Colonic mucosa (tissue), 4 donors: Measurements from ENCODE around the gene ADAMTSL1. TPM values are rescaled to one million over a fixed set of nuclear protein-coding genes. Genes with fewer than 3 reads are reported as not detected.

ENCODE experiments used
- DNase-seq: peaks from one replicate; pipeline ENCODE4 v3.0.0-alpha.2; 2020
- H3K27ac ChIP-seq: fragments of 200-600 bp; one replicate; pipeline ENCODE4 v1.8.0; 2021
- H3K27me3 ChIP-seq: fragments of 200-600 bp; one replicate; pipeline ENCODE4 v1.8.0; 2021
- H3K36me3 ChIP-seq: fragments of 200-600 bp; one replicate; pipeline ENCODE4 v1.8.0; 2021
- H3K4me1 ChIP-seq: fragments of 200-600 bp; one replicate; pipeline ENCODE4 v1.8.0; 2021; ENCODE audit warnings: mild to moderate bottlenecking
- H3K4me3 ChIP-seq: fragments of 200-600 bp; one replicate; pipeline ENCODE4 v1.8.0; 2021
- H3K9ac ChIP-seq, 2 donors: one replicate each; pipeline ENCODE4 v1.7.0; 2013; ENCODE audit warnings: control low read depth in 2 of 2, low read depth in 2 of 2, low read length in 2 of 2
- H3K9me3 ChIP-seq: fragments of 200-600 bp; one replicate; pipeline ENCODE4 v1.8.0; 2021
- intact Hi-C: fragments of 100-400 bp; cut with DNase I; formaldehyde crosslinking; loops from one replicate; pipeline ENCODE4 v1.14.1; 2022
- total RNA-seq, 2 donors: library from RNA; stranded (reverse); fragmentation: NEBNext Ultra II Directional in 1 of 2; extraction: Animal tissue kit (Norgen Biotek cat#: 25700) in 1 of 2; gene quantifications; one replicate each; pipeline ENCODE4 v1.2.1, GENCODE V29; 2021
- TF ChIP-seq, protein P1 (sequence below): fragments of 200-600 bp; IDR thresholded peaks from one replicate; pipeline ENCODE4 v1.8.0; 2022; ENCODE audit warnings: antibody characterized with exemption, mild to moderate bottlenecking
- donor health status: healthy.
- donor health status: DM: no; HTN: no; CAD: no.
- donor health status: DM: no; HTN: no; CAD: no.

The ADAMTSL1 gene
- total RNA-seq, 2 donors from 2014 or later, result 10.2 to 14.7 TPM

DNA sequence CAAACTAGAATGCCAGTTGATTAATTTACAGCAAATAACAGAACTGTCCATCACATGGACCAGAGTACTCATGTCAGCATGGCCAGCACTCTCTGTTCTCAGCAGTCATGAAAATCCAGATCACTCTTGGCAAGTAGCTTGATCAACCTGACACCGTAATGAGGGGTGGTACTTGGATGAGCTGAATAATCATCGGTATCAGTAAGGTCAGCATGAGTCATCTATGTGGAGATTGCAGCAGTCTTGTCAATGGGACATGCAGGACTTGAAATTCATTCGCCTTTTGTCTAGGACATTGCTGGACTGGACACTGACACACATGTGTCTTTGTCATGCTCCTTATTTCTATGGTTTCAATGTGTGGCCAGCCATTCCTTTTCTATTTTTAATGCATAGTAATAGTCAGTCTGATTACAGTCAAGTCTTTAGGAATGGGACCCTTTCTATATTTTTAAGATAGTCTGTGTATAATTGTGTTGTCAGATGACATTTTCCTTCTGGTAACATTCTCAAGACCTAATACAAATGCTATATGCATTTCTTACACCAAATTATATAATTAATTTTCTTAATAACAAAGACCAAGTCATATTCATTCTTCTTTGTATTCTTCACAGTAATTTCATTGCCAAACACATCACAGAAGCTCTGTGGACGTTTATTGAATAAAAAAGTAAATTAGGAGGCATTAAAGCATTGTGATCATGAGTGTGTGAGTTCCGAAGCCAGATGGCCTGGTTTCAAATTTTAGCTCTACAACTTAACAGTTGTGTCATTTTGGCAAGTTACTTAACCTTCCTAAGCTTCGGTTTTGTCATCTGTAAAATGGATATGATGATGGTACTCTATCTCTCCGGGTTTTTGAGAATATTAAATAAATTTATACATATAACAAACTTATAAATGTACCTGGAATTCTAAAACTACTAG lies 57.4 kb downstream of the ADAMTSL1 start:
- no peak for DNase-seq
- TF ChIP-seq, protein P1, sequence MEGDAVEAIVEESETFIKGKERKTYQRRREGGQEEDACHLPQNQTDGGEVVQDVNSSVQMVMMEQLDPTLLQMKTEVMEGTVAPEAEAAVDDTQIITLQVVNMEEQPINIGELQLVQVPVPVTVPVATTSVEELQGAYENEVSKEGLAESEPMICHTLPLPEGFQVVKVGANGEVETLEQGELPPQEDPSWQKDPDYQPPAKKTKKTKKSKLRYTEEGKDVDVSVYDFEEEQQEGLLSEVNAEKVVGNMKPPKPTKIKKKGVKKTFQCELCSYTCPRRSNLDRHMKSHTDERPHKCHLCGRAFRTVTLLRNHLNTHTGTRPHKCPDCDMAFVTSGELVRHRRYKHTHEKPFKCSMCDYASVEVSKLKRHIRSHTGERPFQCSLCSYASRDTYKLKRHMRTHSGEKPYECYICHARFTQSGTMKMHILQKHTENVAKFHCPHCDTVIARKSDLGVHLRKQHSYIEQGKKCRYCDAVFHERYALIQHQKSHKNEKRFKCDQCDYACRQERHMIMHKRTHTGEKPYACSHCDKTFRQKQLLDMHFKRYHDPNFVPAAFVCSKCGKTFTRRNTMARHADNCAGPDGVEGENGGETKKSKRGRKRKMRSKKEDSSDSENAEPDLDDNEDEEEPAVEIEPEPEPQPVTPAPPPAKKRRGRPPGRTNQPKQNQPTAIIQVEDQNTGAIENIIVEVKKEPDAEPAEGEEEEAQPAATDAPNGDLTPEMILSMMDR, result no peak
- Histone ChIP-seq H3K27ac (no peak overlapping the region), H3K4me3 (no peak overlapping the region), H3K4me1 (no peaks in the 10 kb centered on the region), H3K9ac (no peak overlapping the region), H3K9me3 (peaks cover 4% of the 10 kb centered on the region), H3K36me3 (no peaks in the 10 kb centered on the region), H3K27me3 (no peaks in the 10 kb centered on the region)
- intact Hi-C loops, result no loop called here

DNA sequence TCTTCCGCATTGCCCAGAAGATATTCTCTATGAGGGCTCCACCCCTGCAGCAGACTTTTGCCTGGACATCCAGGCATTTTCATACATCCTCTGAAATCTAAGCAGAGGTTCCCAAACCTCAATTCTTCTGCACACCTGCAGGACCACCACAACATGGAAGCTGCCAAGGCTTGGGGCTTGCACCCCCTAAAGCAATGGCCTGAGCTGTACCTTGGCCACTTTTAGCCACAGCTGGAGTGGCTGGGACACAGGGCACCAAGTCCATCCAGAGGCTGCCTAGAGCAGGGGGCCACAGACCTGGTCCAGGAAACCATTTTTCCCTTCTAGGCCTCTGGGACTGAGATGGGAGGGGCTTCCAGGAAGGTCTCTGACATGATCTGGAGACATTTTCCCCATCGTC lies 60.7 kb downstream of the ADAMTSL1 start:
- no peaks in the 10 kb centered on the region for H3K27me3 ChIP-seq
- H3K4me3 ChIP-seq, result no peak overlapping the region
- H3K9me3 ChIP-seq, result peaks cover 4% of the 10 kb centered on the region
- intact Hi-C loops, result no loop called here
- H3K9ac ChIP-seq, result no peak overlapping the region
- H3K27ac ChIP-seq, result no peak overlapping the region
- TF ChIP-seq, protein P1, result no peak
- DNase-seq, result no peak
- no peaks in the 10 kb centered on the region for H3K36me3 ChIP-seq
- no peaks in the 10 kb centered on the region for H3K4me1 ChIP-seq

DNA sequence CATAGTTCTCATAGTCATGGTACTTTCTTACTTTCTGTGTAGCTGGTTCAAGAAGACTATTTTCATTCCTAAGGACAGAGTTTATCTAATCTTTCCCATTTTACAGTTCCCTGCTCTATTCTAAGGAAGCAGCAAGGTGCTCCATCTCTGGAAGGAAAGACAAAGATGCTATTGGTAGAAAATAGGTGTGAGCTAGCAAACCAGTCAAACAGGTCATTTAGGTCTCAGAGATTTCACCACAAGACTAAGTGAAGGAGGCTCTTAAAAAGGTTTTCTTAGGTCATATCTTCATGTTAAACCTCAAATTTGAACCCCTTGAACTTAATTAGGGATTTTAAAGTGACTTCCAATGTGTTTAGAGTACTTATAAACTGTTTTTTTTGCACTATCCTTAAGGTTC lies 62.6 kb downstream of the ADAMTSL1 start:
- Histone ChIP-seq H3K9ac (no peak overlapping the region), H3K27ac (no peak overlapping the region), H3K9me3 (peaks cover 4% of the 10 kb centered on the region), H3K36me3 (no peaks in the 10 kb centered on the region), H3K4me3 (no peak overlapping the region), H3K4me1 (no peaks in the 10 kb centered on the region), H3K27me3 (no peaks in the 10 kb centered on the region)
- DNase-seq, result no peak
- intact Hi-C loops, result no loop called here
- TF ChIP-seq, protein P1, result no peak

DNA sequence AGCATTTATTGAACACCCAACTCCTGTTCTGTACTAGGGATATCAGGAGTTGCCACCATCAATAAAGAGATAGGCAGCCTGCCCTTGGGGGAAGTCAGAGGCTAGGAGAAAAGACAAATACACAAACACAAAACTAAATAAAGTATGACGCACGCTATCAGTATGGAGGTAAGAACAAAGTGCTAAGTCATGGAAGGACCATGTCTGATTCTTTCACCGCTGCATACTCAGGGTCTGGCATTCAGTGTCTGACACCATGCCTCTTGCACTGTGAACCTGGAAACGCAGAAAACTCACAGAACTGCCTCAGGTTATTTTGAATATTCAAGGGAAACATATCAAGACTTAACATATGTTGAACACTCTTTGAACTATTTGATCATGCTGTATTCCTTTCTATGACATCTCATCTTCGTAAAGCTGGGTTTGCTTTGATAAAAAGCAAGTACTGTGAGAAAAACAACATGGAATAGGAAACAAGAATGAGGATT lies 65.3 kb downstream of the ADAMTSL1 start:
- H3K9ac ChIP-seq, result no peak overlapping the region
- no peaks in the 10 kb centered on the region for H3K27me3 ChIP-seq
- no peak for DNase-seq
- TF ChIP-seq, protein P1, result no peak
- H3K9me3 ChIP-seq, result no peaks in the 10 kb centered on the region
- H3K27ac ChIP-seq, result no peak overlapping the region
- intact Hi-C loops, result no loop called here
- H3K4me3 ChIP-seq, result no peak overlapping the region
- H3K36me3 ChIP-seq, result no peaks in the 10 kb centered on the region
- no peaks in the 10 kb centered on the region for H3K4me1 ChIP-seq

DNA sequence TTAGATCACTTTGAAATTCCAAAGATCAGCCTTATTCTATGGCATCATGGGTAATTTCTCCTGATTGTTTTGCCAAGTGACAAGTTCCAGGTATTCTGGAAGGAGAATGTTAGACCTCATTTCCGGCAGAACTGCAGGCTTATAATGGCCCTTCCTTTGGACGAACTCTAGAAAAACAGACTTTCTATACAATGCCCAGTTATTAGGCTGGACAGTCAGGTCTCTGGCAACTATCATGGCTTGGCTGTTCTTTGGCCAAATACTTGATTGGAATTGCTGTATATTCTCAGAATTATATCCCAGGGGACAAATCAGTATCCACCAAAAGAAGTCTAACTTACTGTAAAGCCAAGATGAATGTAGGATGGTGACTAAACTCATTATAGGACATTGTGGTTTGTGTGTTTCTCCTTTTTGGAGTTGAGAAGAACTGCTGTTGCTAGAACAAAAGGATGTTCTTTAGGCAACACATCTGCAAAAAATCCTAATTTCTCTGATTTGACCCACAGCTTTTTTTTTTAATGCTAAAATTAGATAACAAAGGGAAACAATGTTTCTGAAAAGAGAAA lies 69.0 kb downstream of the ADAMTSL1 start:
- intact Hi-C loops, result no loop called here
- Histone ChIP-seq H3K9me3 (no peaks in the 10 kb centered on the region), H3K27me3 (no peaks in the 10 kb centered on the region), H3K4me3 (no peak overlapping the region), H3K4me1 (no peaks in the 10 kb centered on the region), H3K9ac (no peak overlapping the region), H3K36me3 (no peaks in the 10 kb centered on the region), H3K27ac (no peak overlapping the region)
- DNase-seq, result no peak
- TF ChIP-seq, protein P1, result no peak
